PC-3 (cell line): ENCODE results near the gene TRABD2B. TPM values are rescaled to one million over a fixed set of nuclear protein-coding genes. Genes with fewer than 3 reads are reported as not detected.

ENCODE experiments used
- ATAC-seq: fragments of 200-7000 bp; cut with Tn5 transposase; 2 replicates; pipeline ENCODE4 v1.9.1; 2020; ENCODE audit warnings: mild to moderate bottlenecking, moderate library complexity
- BruUV-seq: library from RNA; stranded (reverse); fragments of 400-500 nt; replicated peaks from 2 replicates; lab custom pipeline; 2021; lab: Mats Ljungman, UMichigan
- CTCF ChIA-PET: fragments of 300-600 bp; sonication (Branson Sonifier 250); formaldehyde crosslinking; loops from one replicate; lab custom pipeline; 2022; ENCODE audit warnings: antibody characterized with exemption; lab: Charles Lee
- POLR2A ChIA-PET: fragments of 300-600 bp; sonication (Branson Sonifier 250); formaldehyde crosslinking; loops from one replicate; lab custom pipeline; 2022; ENCODE audit warnings: antibody characterized with exemption; ENCODE audit not compliant: unreplicated experiment; lab: Charles Lee
- DNase-seq: peaks from one replicate; pipeline ENCODE4 v3.0.0-alpha.2; 2015
- H2AFZ ChIP-seq: fragments of 300-600 bp; sonication (generic); 2 replicates; pipeline ENCODE4 v1.6.0; 2016; ENCODE audit warnings: antibody characterized with exemption, low read length
- H3F3A ChIP-seq: fragments of 300-600 bp; sonication (generic); one replicate; pipeline ENCODE4 v1.6.0; 2017; ENCODE audit warnings: antibody characterized with exemption, low read length, control low read depth, mild to moderate bottlenecking; ENCODE audit not compliant: unreplicated experiment
- H3K27ac ChIP-seq: fragments of 300-600 bp; sonication (generic); 2 replicates; pipeline ENCODE4 v1.5.1; 2016; ENCODE audit warnings: mild to moderate bottlenecking, low read length
- H3K27me3 ChIP-seq: fragments of 300-600 bp; sonication (generic); 2 replicates; pipeline ENCODE4 v1.6.1; 2016; ENCODE audit warnings: low read length, mixed read lengths
- H3K36me3 ChIP-seq: fragments of 300-600 bp; sonication (generic); 2 replicates; pipeline ENCODE4 v1.6.1; 2016; ENCODE audit warnings: low read depth, mixed run types, low read length, mixed read lengths
- H3K4me1 ChIP-seq: fragments of 300-600 bp; sonication (generic); 2 replicates; pipeline ENCODE4 v1.5.1; 2016; ENCODE audit warnings: low read length; ENCODE audit not compliant: insufficient read depth
- H3K4me2 ChIP-seq: fragments of 300-600 bp; sonication (generic); 2 replicates; pipeline ENCODE4 v1.6.0; 2016; ENCODE audit warnings: low read length
- H3K4me3 ChIP-seq: fragments of 300-600 bp; sonication (generic); 2 replicates; pipeline ENCODE4 v1.5.1; 2016; ENCODE audit warnings: mild to moderate bottlenecking, low read length, mixed read lengths
- H3K79me2 ChIP-seq: fragments of 300-600 bp; sonication (generic); 2 replicates; pipeline ENCODE4 v1.6.1; 2017; ENCODE audit warnings: low read length, mixed read lengths
- H3K9ac ChIP-seq: fragments of 300-600 bp; sonication (generic); 2 replicates; pipeline ENCODE4 v1.6.0; 2016; ENCODE audit warnings: mild to moderate bottlenecking, low read length
- H3K9me2 ChIP-seq: fragments of 300-600 bp; sonication (generic); replicated peaks from 2 replicates; pipeline ENCODE4 v1.6.1; 2016; ENCODE audit warnings: mixed run types, low read length, mixed read lengths
- H3K9me3 ChIP-seq: fragments of 300-600 bp; sonication (generic); 2 replicates; pipeline ENCODE4 v1.6.1; 2016; ENCODE audit warnings: low read length, mixed read lengths
- H4K20me1 ChIP-seq: fragments of 300-600 bp; sonication (generic); 2 replicates; pipeline ENCODE4 v1.6.1; 2016; ENCODE audit warnings: low read length, mixed read lengths
- CTCF ChIP-seq: fragments of 300-600 bp; sonication (generic); conservative IDR thresholded peaks from 2 replicates; pipeline ENCODE4 v1.5.1; 2017; ENCODE audit warnings: antibody characterized with exemption, low read depth, mild to moderate bottlenecking, low read length
- EZH2 ChIP-seq: fragments of 300-600 bp; sonication (generic); IDR thresholded peaks from one replicate; pipeline ENCODE4 v1.6.1; 2017; ENCODE audit warnings: antibody characterized with exemption, mild to moderate bottlenecking, low read length; ENCODE audit not compliant: unreplicated experiment
- EZH2phosphoT487 ChIP-seq: fragments of 300-600 bp; sonication (generic); IDR thresholded peaks from 2 replicates; pipeline ENCODE4 v1.6.1; 2018; ENCODE audit warnings: mild to moderate bottlenecking, antibody characterized with exemption, low read length, borderline replicate concordance
- intact Hi-C: fragments of 100-400 bp; cut with micrococcal nuclease; formaldehyde crosslinking; loops from 2 replicates; pipeline ENCODE4 v1.9.0; 2023
- total RNA-seq: library from RNA; depleted of rRNA; stranded (reverse); fragments of >200 nt; gene quantifications from 2 replicates; pipeline ENCODE4 v1.2.3, GENCODE V29; 2014

The TRABD2B gene
- total RNA-seq, 1 experiment from 2014 or later = 0.44 TPM

GRCh38 chr1:47767741-47768100 is 229.5 kb downstream of the TRABD2B start:
- intact Hi-C loops = no loop called here
- Histone ChIP-seq H3K9me2 (no peaks in the 10 kb centered on the region), H3K79me2 (no peaks in the 10 kb centered on the region), H3K4me1 (no peaks in the 10 kb centered on the region), H3K9ac (no peak overlapping the region), H3K4me2 (no peak overlapping the region), H3K36me3 (no peaks in the 10 kb centered on the region), H4K20me1 (no peaks in the 10 kb centered on the region), H2AFZ (no peak overlapping the region), H3F3A (no peaks in the 10 kb centered on the region), H3K27ac (no peak overlapping the region), H3K27me3 (no peaks in the 10 kb centered on the region), H3K9me3 (no peaks in the 10 kb centered on the region), H3K4me3 (no peak overlapping the region)
- ChIA-PET CTCF (no interaction called here), POLR2A (no interaction called here)
- ATAC-seq = no peak
- TF ChIP-seq EZH2 (no peak), CTCF (no peak), EZH2phosphoT487 (no peak)
- DNase-seq = no peak
- no TSS peak for BruUV-seq

DNA sequence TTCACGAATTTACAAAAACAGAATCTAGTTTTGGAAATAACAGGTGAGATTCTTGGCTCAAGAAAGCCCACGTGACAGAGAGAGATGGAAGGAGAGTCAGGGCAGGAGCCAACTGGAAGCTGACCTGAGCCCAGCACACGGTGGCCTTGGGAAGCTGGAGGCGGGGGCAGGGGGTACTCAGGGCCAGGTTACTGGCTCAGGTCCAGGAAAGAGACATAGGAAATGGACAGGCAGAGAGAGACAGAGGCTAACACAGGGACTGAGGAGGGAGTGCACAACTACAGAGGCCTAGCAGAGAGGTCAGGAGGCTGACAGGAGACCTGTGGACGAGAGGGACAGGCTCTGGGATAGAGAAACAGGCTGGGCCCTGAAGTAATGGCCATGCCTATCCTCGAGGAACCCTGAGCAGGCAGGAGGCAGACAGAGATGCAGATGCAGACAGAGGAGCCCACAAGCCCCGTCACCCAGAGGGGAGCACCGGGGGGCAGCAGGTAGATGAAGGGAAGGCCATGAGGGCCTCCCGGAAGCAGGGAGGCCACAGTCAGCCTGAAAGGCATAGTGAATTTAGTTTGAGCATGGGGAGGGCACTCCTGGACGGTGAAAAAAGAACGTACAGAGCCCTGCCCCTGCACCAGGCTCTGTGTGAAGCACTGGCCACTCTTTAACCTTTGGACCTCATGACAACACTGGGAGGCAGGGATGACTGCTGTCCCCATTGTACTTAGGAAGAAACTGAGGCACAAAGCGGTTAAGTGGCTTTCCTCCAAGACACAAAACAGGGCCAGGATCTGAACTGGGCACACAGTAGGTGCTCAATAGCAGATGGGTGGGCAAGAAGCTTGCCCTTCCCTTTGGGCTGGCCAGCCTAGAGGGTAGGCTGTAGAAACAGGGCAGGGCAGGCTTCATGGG is 230.1 kb downstream of the TRABD2B start:
- no peak for ATAC-seq
- H3K27ac ChIP-seq = no peak overlapping the region
- intact Hi-C loops = no loop called here
- no peaks in the 10 kb centered on the region for H3K9me3 ChIP-seq
- H3K79me2 ChIP-seq = no peaks in the 10 kb centered on the region
- no peak overlapping the region for H3K9ac ChIP-seq
- no peaks in the 10 kb centered on the region for H3K9me2 ChIP-seq
- no peak for DNase-seq
- H3K27me3 ChIP-seq = no peaks in the 10 kb centered on the region
- no peaks in the 10 kb centered on the region for H3F3A ChIP-seq
- H2AFZ ChIP-seq = no peak overlapping the region
- TF ChIP-seq CTCF (no peak), EZH2 (no peak), EZH2phosphoT487 (no peak)
- H3K4me2 ChIP-seq = no peak overlapping the region
- BruUV-seq = no TSS peak
- ChIA-PET POLR2A (no interaction called here), CTCF (no interaction called here)
- H3K4me1 ChIP-seq = no peaks in the 10 kb centered on the region
- H4K20me1 ChIP-seq = no peaks in the 10 kb centered on the region
- H3K36me3 ChIP-seq = no peaks in the 10 kb centered on the region
- no peak overlapping the region for H3K4me3 ChIP-seq

DNA sequence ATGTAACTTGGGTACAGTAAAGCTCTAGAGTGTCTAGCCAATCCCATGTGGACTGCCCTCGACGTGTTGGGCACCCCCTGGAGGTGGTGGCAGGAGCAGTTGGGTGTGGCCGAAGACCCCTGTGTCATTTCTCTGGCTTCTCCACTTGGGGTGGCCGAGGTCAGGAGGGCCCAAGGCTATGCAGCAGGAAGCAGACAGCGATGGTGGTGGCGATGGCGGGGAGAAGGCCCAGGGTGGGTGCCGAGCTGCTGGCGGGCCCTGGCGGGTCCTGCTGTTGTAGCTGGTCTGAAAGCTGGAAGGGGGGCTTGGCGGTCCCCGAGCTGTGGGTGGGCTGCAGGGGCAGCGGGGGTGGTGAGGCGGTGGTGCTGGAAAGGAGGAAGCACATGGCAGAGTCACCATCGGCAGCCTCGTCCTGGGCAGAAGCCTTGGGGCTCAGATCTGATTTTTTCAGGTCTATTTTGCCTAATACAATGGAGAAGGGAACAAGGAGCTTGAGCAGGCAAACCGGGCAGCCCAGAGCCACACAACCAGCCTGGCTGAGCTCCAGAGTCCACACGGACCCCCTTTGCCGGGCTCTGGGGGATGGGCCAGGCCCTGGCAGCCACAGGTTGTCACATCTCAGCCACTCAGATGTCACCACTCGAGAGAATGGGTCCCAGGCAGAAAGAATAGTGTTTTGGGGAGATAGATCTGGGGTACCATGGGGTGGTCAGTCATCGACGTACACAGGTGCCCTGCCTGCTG is 231.3 kb downstream of the TRABD2B start:
- H3K9ac ChIP-seq = no peak overlapping the region
- no peak for ATAC-seq
- no peak overlapping the region for H3K4me2 ChIP-seq
- ChIA-PET POLR2A (no interaction called here), CTCF (no interaction called here)
- no peaks in the 10 kb centered on the region for H3F3A ChIP-seq
- H3K4me1 ChIP-seq = no peaks in the 10 kb centered on the region
- TF ChIP-seq CTCF = no peak
- H2AFZ ChIP-seq = no peak overlapping the region
- no peaks in the 10 kb centered on the region for H3K27me3 ChIP-seq
- no peaks in the 10 kb centered on the region for H3K79me2 ChIP-seq
- BruUV-seq = no TSS peak
- no peaks in the 10 kb centered on the region for H3K9me2 ChIP-seq
- H3K27ac ChIP-seq = no peak overlapping the region
- no peaks in the 10 kb centered on the region for H3K36me3 ChIP-seq
- H3K4me3 ChIP-seq = no peak overlapping the region
- DNase-seq = no peak
- intact Hi-C loops = no loop called here
- H3K9me3 ChIP-seq = no peaks in the 10 kb centered on the region
- H4K20me1 ChIP-seq = no peaks in the 10 kb centered on the region
